Activated naive CD8-positive, alpha-beta T cell (primary cell): ENCODE data around the gene XCR1.
A peak's percentile ranks its signal among the peaks of the same experiment; 100 is the strongest.
"Not testable (repeated sequence)": the region's sequence is repeated elsewhere in the genome, so short reads cannot be mapped to it uniquely, and the experiment has no call there.

ENCODE experiments used
- H3K27ac Mint-ChIP-seq: one replicate; pipeline ENCODE4 v1.8.0; 2021; ENCODE audit warnings: mixed read lengths
- H3K27me3 Mint-ChIP-seq: one replicate; pipeline ENCODE4 v1.8.0; 2021; ENCODE audit warnings: mixed read lengths
- H3K36me3 Mint-ChIP-seq: one replicate; pipeline ENCODE4 v1.8.0; 2021; ENCODE audit warnings: mixed read lengths
- H3K4me1 Mint-ChIP-seq: one replicate; pipeline ENCODE4 v1.8.0; 2021; ENCODE audit warnings: low read depth, mixed read lengths
- H3K4me3 Mint-ChIP-seq: one replicate; pipeline ENCODE4 v1.8.0; 2021; ENCODE audit warnings: mild to moderate bottlenecking, mixed read lengths
- H3K9me3 Mint-ChIP-seq: one replicate; pipeline ENCODE4 v1.8.0; 2021; ENCODE audit warnings: low read depth, mixed read lengths

Gene XCR1

DNA sequence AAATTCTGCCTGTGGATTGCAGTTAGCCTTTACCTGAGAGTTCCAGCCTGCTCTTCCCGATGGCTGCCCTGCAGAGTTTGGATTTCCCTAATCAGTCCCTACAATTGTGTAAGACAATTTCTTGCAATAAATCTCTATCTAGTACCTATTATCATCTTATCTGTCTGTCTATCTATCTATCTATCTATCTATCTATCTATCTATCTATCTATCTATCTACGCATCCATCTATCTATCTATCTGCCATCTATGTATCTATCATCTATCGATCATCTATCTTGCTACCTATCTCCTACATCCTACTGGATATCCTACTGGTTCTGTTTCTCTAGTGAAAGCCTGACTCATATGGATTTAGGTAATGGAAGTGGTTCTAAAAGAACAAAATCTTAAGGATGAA is 30.4 kb upstream of the XCR1 start:
- Mint-ChIP-seq H3K36me3 (peaks cover 7% of the 10 kb centered on the region), H3K4me3 (no peak overlapping the region), H3K27me3 (peaks cover 12% of the 10 kb centered on the region), H3K4me1 (peaks cover 14% of the 10 kb centered on the region), H3K27ac (no peak overlapping the region), H3K9me3 (no peaks in the 10 kb centered on the region)

DNA sequence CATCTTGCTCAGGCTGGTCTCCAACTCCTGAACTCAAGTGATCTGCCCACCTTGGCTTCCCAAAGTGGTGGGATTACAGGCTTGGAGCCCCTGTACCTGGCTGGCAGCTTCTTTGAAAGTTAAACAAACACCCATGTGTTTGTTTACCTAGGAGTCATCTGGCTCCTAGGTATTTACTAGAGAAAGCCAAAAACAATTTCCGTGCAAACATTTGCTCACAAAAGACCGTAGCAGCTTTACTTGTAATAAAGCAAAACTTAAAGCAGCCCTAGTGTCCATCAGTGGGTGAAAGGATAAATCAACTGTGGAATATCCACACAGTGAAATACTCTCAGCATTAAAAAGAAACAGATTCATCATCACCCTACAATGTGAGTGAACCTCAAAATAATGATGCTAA is 29.4 kb upstream of the XCR1 start:
- H3K9me3 Mint-ChIP-seq: no peaks in the 10 kb centered on the region
- no peak overlapping the region for H3K27ac Mint-ChIP-seq
- H3K27me3 Mint-ChIP-seq: peaks cover 12% of the 10 kb centered on the region
- peaks cover 7% of the 10 kb centered on the region for H3K36me3 Mint-ChIP-seq
- peaks cover 8% of the 10 kb centered on the region for H3K4me1 Mint-ChIP-seq
- H3K4me3 Mint-ChIP-seq: no peak overlapping the region

DNA sequence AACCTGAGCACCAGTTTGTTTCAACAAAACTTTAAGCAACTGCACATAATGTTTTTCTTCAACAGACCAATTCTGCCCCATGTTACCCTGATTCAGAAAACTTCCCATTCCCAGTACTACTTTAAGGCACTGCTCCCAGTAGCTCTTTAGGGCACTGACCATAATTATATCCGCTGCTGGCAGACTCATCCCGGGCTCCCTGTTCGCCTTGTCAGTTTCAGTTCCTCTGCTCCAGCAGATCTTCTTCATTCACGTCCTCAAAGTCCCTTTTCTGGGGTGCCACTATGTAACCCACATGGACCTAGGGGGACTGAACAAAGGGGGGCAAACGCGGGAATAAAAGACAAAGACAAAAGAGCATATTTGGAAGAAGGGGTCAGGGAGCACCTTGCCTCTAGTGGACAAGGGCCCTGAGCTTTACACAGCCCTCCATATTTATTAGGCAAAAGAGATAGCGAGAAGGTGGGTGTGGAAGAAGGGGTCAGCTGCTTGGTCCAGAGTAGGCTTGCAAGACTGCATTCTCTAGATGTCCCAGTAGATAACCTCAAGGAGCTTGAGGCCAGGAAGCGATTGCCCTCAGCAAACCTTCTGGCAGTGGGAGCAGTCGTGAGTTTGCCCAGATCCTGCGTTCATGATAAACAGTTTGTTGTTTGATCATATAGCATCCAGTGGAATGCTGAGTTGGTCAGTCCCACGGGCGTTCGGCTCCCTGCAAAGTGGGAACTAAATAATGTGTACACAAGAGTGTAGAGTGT is 26.7 kb upstream of the XCR1 start:
- H3K4me1 Mint-ChIP-seq, H3K27ac Mint-ChIP-seq, H3K9me3 Mint-ChIP-seq, H3K36me3 Mint-ChIP-seq, H3K4me3 Mint-ChIP-seq: not testable (repeated sequence)
- H3K27me3 Mint-ChIP-seq: peaks cover 12% of the 10 kb centered on the region

DNA sequence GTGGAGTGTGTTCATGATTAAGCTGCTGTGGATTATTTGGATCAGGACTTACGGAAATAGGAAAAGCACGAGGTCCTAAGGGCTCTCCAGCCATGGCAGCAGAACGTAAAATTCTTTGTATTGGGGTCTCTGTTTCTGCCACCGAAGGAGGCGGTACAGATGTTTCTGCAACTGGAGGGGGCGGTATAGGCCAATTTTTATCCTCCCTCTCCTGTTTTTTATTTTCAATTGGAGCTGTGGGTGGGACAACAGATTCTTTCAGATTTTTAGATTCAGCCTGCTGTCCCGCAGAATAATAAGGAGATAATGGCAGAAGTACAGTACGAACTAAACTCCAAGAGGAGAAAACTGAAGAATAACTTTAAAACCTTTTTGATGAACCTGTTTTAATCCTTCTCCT is 26.0 kb upstream of the XCR1 start:
- peaks cover 12% of the 10 kb centered on the region for H3K27me3 Mint-ChIP-seq

DNA sequence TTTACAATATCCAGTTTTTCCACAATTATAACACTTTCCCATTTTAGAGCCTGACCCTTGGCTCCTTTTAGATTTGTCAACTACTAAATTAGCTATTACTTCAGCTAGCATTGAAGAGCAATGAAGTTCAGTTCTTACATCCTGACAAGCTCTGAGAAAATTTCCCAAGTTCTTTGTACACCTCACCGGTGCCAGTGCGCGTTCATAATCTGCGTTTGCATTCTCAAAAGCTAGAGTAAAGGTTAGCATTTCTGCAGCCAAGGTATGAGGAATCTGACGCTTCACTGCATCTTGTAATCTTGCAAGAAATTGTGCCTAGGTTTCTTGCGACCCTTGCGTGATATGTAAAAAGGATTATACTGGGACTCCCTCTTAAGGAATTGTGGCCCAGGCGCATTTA is 25.2 kb upstream of the XCR1 start:
- Mint-ChIP-seq H3K4me3 (no peak overlapping the region), H3K27ac (no peak overlapping the region), H3K9me3 (no peaks in the 10 kb centered on the region), H3K4me1 (peaks cover 10% of the 10 kb centered on the region), H3K36me3 (peaks cover 7% of the 10 kb centered on the region), H3K27me3 (peaks cover 8% of the 10 kb centered on the region)

More for the DNA sequence above, 26.0 kb upstream of the XCR1 start:
- H3K9me3 Mint-ChIP-seq, H3K4me1 Mint-ChIP-seq, H3K4me3 Mint-ChIP-seq, H3K27ac Mint-ChIP-seq, H3K36me3 Mint-ChIP-seq: not testable (repeated sequence)

DNA sequence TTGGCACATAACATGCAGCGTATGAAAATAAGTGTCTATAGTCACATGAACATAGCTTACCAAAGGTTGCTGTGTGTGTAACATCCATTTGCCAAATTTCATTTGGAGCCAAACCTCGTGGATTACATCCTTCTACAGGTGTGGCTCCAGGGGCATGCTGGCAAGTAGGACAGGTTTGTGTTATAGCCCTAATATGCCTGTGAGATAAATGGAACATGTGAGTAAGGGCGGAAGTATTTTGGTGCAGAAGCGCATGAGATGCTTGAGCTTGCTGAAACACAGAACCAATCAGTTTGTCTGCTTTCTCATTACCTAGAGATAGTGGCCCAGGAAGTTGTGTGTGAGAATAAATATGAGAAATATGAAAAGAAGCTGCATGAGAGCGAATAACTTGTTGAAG is 21.8 kb upstream of the XCR1 start:
- peaks cover 5% of the 10 kb centered on the region for H3K9me3 Mint-ChIP-seq
- no peak overlapping the region for H3K27ac Mint-ChIP-seq
- H3K36me3 Mint-ChIP-seq: no peaks in the 10 kb centered on the region
- H3K27me3 Mint-ChIP-seq: no peaks in the 10 kb centered on the region
- H3K4me1 Mint-ChIP-seq: peaks cover 30% of the 10 kb centered on the region
- H3K4me3 Mint-ChIP-seq: no peak overlapping the region

DNA sequence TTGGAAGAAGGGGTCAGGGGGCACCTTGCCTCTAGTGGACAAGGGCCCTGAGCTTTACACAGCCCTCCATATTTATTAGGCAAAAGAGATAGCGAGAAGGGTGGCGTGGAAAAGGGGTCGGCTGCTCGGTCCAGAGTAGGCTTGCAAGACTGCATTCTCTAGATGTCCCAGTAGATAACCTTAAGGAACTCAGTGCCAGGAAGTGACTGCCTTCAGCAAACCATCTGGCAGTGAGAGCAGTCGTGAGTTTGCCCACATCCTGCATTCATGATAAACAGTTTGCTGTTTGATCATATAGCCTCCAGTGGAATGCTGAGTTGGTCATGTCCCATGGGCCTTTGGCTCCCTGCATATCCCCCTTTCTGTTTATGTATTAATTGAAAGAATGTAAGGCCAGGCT is 18.9 kb upstream of the XCR1 start:
- peaks cover 27% of the 10 kb centered on the region for H3K4me1 Mint-ChIP-seq
- not testable (repeated sequence) for H3K9me3 Mint-ChIP-seq, H3K27me3 Mint-ChIP-seq, H3K36me3 Mint-ChIP-seq
- peak overlapping the region; percentile 35 for H3K4me3 Mint-ChIP-seq
- H3K27ac Mint-ChIP-seq: peak overlapping the region; percentile 66

DNA sequence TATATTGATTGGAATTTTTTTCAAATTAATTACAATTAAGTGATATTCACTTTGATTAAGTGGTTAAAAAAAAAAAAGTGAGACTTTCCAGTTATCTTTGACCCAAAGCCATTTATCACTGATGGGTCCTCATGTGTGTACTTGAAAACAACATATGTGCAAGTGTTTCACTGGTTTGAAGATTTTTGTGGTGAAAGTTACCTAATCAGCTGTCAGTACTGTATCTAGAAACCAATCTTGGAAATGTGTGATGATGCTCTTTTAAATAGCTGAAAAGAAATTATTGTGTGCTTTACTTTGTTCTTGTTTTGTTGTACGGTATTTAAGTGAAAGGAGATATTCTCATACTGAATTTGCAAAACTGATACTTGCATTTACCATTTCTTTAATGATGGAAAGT is 11.6 kb upstream of the XCR1 start:
- no peak overlapping the region for H3K27ac Mint-ChIP-seq
- no peaks in the 10 kb centered on the region for H3K27me3 Mint-ChIP-seq
- H3K36me3 Mint-ChIP-seq: peaks cover 13% of the 10 kb centered on the region
- no peak overlapping the region for H3K4me3 Mint-ChIP-seq
- no peaks in the 10 kb centered on the region for H3K4me1 Mint-ChIP-seq
- H3K9me3 Mint-ChIP-seq: no peaks in the 10 kb centered on the region

DNA sequence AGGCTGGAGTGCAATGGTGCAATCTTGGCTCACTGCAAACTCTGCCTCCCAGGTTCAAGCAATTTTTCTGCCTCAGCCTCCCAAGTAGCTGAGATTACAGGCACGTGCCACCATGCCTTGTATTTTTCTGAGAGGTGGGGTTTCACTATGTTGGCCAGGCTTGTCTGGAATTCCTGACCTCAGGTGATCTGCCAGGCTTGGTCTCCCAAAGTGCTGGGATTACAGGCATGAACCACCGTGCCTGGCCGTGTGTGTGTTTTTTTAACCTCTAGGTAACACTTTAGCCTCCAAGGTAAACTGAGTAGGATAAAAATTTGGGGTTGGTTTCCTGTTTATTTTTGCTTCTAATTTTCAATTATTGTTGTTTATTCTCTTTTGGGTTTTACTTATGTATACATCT is 10.8 kb upstream of the XCR1 start:
- not testable (repeated sequence) for H3K27me3 Mint-ChIP-seq, H3K9me3 Mint-ChIP-seq, H3K4me1 Mint-ChIP-seq, H3K4me3 Mint-ChIP-seq, H3K27ac Mint-ChIP-seq
- H3K36me3 Mint-ChIP-seq: peaks cover 13% of the 10 kb centered on the region

DNA sequence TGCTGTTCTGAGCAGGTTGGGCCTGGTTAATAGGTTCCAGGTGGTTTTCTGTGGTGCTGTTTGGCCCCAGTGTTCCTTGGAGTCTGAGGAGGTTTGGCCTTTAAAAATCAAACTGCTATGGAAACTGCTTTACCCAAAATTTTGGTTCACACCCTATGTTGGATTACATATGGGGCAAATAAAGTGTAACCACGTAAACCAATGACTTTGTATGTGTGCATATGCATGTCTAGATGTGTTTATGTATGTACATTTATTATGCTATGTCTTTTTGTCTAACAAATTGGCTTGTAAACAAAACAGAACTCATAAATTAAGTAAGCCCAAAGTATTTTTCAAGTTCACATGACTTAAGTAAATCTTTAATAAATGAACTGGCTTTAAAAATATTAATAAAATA is 8.9 kb upstream of the XCR1 start:
- Mint-ChIP-seq H3K4me1 (no peaks in the 10 kb centered on the region), H3K27ac (no peak overlapping the region), H3K27me3 (no peaks in the 10 kb centered on the region), H3K36me3 (peaks cover 3% of the 10 kb centered on the region), H3K4me3 (no peak overlapping the region), H3K9me3 (no peaks in the 10 kb centered on the region)

DNA sequence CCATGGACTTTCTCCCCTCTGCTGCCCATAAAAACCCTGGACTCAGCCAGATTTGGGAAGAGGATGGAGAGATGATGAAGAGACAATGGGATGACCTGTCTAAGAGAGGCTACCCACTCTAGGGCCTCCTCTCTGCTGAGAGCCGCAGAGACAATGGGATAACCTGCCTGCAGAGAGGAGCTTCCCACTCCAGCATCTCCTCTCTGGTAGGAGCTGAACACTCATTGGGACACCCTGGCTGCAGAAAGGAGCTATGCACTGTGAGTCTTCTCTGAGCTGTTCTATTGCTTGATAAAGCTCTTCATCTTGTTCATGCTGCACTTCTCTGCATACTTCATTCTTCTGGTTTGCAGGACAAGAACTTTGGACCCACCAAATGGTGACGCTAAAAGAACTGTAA is 4.5 kb upstream of the XCR1 start:
- Mint-ChIP-seq H3K27ac (no peak overlapping the region), H3K9me3 (peaks cover 3% of the 10 kb centered on the region), H3K36me3 (peaks cover 5% of the 10 kb centered on the region), H3K27me3 (no peaks in the 10 kb centered on the region), H3K4me3 (no peak overlapping the region), H3K4me1 (no peaks in the 10 kb centered on the region)

DNA sequence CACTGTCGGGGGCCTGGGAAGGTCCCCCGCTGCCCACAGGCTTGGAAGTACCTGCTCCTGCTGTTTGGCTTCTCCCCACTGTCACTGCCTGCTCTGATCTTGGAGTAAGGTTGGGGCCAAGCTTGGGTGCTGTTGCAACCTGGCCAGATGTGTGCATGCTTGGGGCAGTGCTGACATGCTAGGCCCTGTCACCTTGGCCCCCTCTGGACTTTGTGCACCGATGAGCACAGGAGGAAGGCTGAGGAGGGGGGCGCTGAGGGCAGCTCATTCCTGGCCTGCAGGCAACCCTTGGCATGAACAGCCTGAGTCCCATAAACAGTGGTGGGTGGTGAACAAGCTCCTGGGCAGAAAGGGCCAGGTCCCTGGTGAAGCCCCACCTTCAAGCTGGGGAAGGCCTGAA is 4.0 kb upstream of the XCR1 start:
- Mint-ChIP-seq H3K4me1 (no peaks in the 10 kb centered on the region), H3K27ac (no peak overlapping the region), H3K4me3 (no peak overlapping the region), H3K9me3 (peaks cover 3% of the 10 kb centered on the region), H3K27me3 (no peaks in the 10 kb centered on the region), H3K36me3 (peaks cover 5% of the 10 kb centered on the region)

DNA sequence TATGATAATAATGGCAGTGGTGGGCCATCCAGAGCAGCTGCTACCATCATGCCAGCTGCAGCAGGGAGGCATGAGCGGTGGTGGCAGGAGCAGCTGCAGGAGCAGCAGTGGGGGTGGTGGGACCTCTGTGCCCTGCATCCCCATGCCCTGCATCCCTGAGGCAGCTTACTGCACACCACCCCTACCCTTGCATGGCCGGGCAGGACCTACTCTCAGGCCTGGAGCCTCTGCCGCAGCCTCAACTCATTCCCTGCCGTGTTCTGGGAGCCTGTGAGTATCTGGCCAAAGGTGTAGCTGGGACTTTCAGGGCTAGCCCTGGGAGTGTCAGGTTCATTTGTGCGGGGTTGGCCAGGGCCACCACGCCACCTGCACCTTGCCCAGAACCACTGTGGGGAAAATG is 3.3 kb upstream of the XCR1 start:
- Mint-ChIP-seq H3K27me3 (no peaks in the 10 kb centered on the region), H3K9me3 (peaks cover 3% of the 10 kb centered on the region), H3K4me3 (no peak overlapping the region), H3K27ac (no peak overlapping the region), H3K36me3 (peaks cover 5% of the 10 kb centered on the region), H3K4me1 (no peaks in the 10 kb centered on the region)

DNA sequence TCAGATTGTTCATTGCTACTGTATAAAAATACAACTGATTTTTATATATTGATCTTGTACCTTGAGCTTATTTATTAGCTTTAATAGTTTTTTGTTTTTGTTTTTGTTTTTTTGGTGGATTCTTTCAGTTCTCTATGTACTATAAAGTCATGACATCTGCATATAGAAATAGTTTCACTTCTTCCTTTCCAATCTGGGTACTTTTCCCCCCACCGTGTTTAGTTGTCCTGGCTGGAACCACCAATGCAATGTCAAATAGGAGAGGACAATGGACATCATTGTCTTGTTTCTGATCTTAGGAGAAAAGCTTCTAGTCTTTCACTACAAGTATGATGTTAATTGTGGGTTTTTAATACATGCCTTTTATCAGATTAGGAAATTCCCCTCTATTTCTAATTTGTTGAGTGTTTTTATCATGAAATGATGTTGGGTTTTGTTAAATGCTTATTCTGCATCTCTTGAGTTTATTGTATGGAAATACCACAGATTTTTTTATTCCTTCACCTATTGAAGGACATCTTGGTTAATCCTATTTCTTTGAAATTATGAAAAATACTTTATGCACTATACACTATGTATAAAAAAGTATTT is 2.8 kb upstream of the XCR1 start:
- Mint-ChIP-seq H3K9me3 (peaks cover 3% of the 10 kb centered on the region), H3K4me3 (no peak overlapping the region), H3K4me1 (no peaks in the 10 kb centered on the region), H3K36me3 (peaks cover 2% of the 10 kb centered on the region), H3K27ac (no peak overlapping the region), H3K27me3 (no peaks in the 10 kb centered on the region)

DNA sequence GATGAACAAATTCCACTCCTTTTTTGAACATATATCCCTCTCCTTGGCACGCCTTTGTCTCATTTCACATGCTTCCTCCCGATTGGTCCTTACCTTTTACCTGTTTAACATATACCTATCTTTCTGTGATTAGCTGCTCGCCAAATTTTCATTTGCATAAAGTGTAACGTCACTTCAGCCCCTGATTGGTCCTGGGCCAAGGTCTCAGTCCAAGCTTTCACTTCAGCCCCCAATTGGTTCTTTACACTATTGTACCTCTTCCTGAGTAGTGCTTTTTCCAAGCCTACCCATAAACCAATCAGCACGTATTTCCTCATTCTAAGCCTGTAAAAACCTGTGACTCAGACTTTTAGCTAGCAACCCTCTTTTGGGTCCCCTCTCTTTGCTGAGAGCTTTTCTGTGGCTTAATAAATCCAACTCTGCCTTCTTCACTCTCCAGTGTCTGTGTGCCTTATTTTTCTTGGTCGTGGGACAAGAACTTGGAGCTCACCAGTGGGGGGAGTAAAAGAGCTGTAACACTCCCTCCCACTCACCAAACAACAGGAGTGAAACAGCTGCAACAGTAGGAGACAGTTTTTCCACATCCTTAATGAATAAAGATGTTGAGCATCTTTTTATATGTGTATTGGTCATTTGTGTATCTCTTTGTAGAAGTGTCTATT is 584 bp upstream of the XCR1 start:
- no peak overlapping the region for H3K4me3 Mint-ChIP-seq
- H3K27me3 Mint-ChIP-seq: no peaks in the 10 kb centered on the region
- peaks cover 3% of the 10 kb centered on the region for H3K9me3 Mint-ChIP-seq
- no peak overlapping the region for H3K27ac Mint-ChIP-seq
- no peaks in the 10 kb centered on the region for H3K4me1 Mint-ChIP-seq
- peaks cover 2% of the 10 kb centered on the region for H3K36me3 Mint-ChIP-seq

DNA sequence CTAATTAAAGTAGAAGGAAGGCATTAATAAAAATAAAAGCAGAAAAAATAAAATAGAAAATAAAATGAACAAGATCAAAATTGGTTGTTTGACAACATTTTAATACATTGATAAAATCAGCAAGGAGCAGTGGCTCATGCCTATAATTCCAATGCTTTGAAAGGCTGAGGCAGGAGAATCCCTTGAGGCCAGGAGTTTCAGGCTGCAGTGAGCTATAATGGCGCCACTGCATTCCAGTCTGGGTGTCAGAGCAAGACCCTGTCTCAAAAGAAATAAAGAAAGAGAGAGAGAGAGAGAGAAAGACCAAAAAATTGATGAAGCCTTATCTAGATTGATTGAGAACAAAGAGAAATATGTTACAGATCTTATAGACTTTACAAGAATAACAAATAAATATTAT is 2.1 kb downstream of the XCR1 start:
- Mint-ChIP-seq H3K36me3 (peaks cover 2% of the 10 kb centered on the region), H3K9me3 (peaks cover 3% of the 10 kb centered on the region), H3K4me3 (no peak overlapping the region), H3K27ac (no peak overlapping the region), H3K27me3 (no peaks in the 10 kb centered on the region), H3K4me1 (no peaks in the 10 kb centered on the region)
